Activated CD8-positive, alpha-beta memory T cell treated with anti-CD3 and anti-CD28 coated beads, Interleukin-2, amount 10 ng/mL, durations not matched to agents 7 days and 5 days (primary cell): ENCODE measurements around the gene ZNF789. TPM values are rescaled to one million over a fixed set of nuclear protein-coding genes. Genes with fewer than 3 reads are reported as not detected.

Source experiments
- total RNA-seq, 2 experiments: library from RNA; stranded (reverse); gene quantifications; one replicate each; pipeline ENCODE4 v1.2.3, GENCODE V29; 2021

Gene ZNF789
- total RNA-seq, 2 experiments from 2014 or later: 21.5 to 30.1 TPM

Other genes with a start within 250 kb of the ZNF789 start
- not detected for gene MYH16, start 200.1 kb upstream of the ZNF789 start, total RNA-seq
- 10 to 100 TPM; 53.2 to 56.3 TPM for gene ARPC1A, start 147.0 kb upstream of the ZNF789 start, total RNA-seq
- 100 to 1,000 TPM; 388 to 398 TPM for gene ARPC1B, start 98.2 kb upstream of the ZNF789 start, total RNA-seq
- 100 to 1,000 TPM in 1 of 2 experiments, 10 to 100 TPM in 1; 94.7 to 128 TPM for gene PDAP1, start 64.3 kb upstream of the ZNF789 start, total RNA-seq
- gene BUD31, start 63.9 kb upstream of the ZNF789 start, total RNA-seq: 100 to 1,000 TPM; 116 to 138 TPM
- 1 to 10 TPM; 5.8 to 8.9 TPM for gene PTCD1, start 34.1 kb upstream of the ZNF789 start, total RNA-seq
- gene CPSF4, start 33.9 kb upstream of the ZNF789 start, total RNA-seq: 10 to 100 TPM; 72.2 to 75.4 TPM
- gene ATP5MF, start 6.7 kb upstream of the ZNF789 start, total RNA-seq: 100 to 1,000 TPM; 388 to 467 TPM
- 10 to 100 TPM; 50.5 to 58.5 TPM for gene ZNF394, start 27.4 kb downstream of the ZNF789 start, total RNA-seq
- gene ZKSCAN5, start 31.8 kb downstream of the ZNF789 start, total RNA-seq: 10 to 100 TPM; 13.2 to 13.6 TPM
- 1 to 10 TPM; 5.1 to 5.2 TPM for gene FAM200A, start 79.2 kb downstream of the ZNF789 start, total RNA-seq
- gene ZNF655, start 85.8 kb downstream of the ZNF789 start, total RNA-seq: 10 to 100 TPM; 86.0 to 92.7 TPM
- gene TMEM225B, start 125.4 kb downstream of the ZNF789 start, total RNA-seq: 1 to 10 TPM in 1 of 2 experiments, not detected in 1; 2.3 TPM
- 10 to 100 TPM; 26.8 to 31.7 TPM for gene ZSCAN25, start 144.1 kb downstream of the ZNF789 start, total RNA-seq
- not detected for gene CYP3A5, start 207.1 kb downstream of the ZNF789 start, total RNA-seq